T-helper 22 cell (primary cell): ENCODE data around the gene N4BP2.
"Not testable (repeated sequence)": the region's sequence is repeated elsewhere in the genome, so short reads cannot be mapped to it uniquely, and the experiment has no call there.

ENCODE experiments used
- DNase-seq: peaks from one replicate; pipeline ENCODE4 v3.0.0-alpha.2; 2020; ENCODE audit warnings: low read depth

The N4BP2 gene

GRCh38 chr4:40087799-40088366, 31.2 kb downstream of the N4BP2 start:
- DNase-seq: no peak

GRCh38 chr4:40093400-40093799, 36.8 kb downstream of the N4BP2 start:
- DNase-seq: not testable (repeated sequence)

GRCh38 chr4:40099010-40099409, 42.4 kb downstream of the N4BP2 start:
- no peak for DNase-seq

GRCh38 chr4:40107150-40107549, 50.5 kb downstream of the N4BP2 start:
- DNase-seq: not testable (repeated sequence)

- no peak for DNase-seq
These were observed 55.6 kb downstream of the N4BP2 start for GRCh38 chr4:40112027-40112792.

GRCh38 chr4:40114206-40114605, 57.6 kb downstream of the N4BP2 start:
- no peak for DNase-seq

- DNase-seq: no peak
These were observed 62.2 kb downstream of the N4BP2 start for GRCh38 chr4:40118861-40119260.

GRCh38 chr4:40119344-40119743, 62.7 kb downstream of the N4BP2 start:
- no peak for DNase-seq

- no peak for DNase-seq
These were observed 64.9 kb downstream of the N4BP2 start for GRCh38 chr4:40121515-40121914.

- no peak for DNase-seq
These were observed 66.3 kb downstream of the N4BP2 start for GRCh38 chr4:40122941-40123340.

- DNase-seq: no peak
These were observed 68.0 kb downstream of the N4BP2 start for GRCh38 chr4:40124690-40125089.

GRCh38 chr4:40130401-40131036, 73.9 kb downstream of the N4BP2 start:
- no peak for DNase-seq

GRCh38 chr4:40132816-40133215, 76.2 kb downstream of the N4BP2 start:
- no peak for DNase-seq

- no peak for DNase-seq
These were observed 77.7 kb downstream of the N4BP2 start for GRCh38 chr4:40134206-40134917.

GRCh38 chr4:40136202-40136601, 79.6 kb downstream of the N4BP2 start:
- not testable (repeated sequence) for DNase-seq

- DNase-seq: no peak
These were observed 83.5 kb downstream of the N4BP2 start for GRCh38 chr4:40140196-40140595.

GRCh38 chr4:40140597-40140996, 83.9 kb downstream of the N4BP2 start:
- DNase-seq: not testable (repeated sequence)

- no peak for DNase-seq
These were observed 87.4 kb downstream of the N4BP2 start for GRCh38 chr4:40143926-40144508.

- no peak for DNase-seq
These were observed 88.1 kb downstream of the N4BP2 start for GRCh38 chr4:40144716-40145115.

GRCh38 chr4:40147490-40147889, 90.8 kb downstream of the N4BP2 start:
- DNase-seq: not testable (repeated sequence)

GRCh38 chr4:40149960-40150385, 93.3 kb downstream of the N4BP2 start:
- DNase-seq: peak; percentile 39

GRCh38 chr4:40150932-40151331, 94.3 kb downstream of the N4BP2 start:
- no peak for DNase-seq
